Stimulated activated CD8-positive, alpha-beta memory T cell treated with anti-CD3 and anti-CD28 coated beads, Interleukin-12 subunit alpha, Interleukin-12 subunit beta, amount 100 ng/mL, for 24 hours (primary cell): ENCODE results near the gene TAGLN2.
"Not testable (repeated sequence)": the region's sequence is repeated elsewhere in the genome, so short reads cannot be mapped to it uniquely, and the experiment has no call there.

Source experiments
- DNase-seq: peaks from one replicate; pipeline ENCODE4 v3.0.0-alpha.2; 2020; ENCODE audit errors: extremely low read depth

Gene TAGLN2

DNA sequence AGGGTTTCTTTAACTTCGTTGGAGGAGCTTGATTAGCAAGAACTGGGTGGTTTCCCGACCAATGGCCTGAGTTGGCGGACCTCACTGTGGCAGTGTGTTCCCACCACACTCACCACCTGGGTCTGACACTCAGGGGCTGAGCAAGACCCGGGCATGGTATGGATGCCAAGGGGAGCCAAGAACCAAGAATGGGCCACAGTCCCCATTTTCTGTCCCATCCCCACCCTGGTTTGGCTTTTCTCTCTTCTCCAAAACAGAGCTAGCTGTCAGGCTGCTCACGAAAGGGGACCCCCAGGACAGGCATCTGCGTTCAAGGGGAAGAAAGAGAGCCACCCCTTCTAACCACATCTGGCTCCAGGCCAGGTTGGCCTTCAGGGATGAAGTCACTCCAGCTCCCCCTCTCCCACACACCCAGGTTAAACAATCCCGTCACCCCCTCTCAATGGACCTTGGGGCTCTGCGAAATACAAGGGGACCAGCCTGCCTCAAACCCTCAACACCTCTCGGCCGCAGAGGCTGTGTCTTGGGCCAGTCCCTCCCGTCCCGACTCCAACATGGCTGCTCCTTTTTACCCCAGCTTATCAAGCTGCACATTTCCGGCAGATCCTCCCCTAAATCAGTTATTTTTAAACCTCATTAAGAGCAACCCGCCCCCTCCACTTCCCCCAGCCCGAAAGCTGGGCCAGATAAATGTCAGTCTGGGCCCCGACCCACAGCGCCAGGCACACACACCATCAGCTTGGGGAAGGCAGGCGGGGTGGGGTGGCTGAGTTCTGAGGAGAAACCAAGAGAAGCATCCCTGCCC is 3.4 kb downstream of the TAGLN2 start:
- no peak for DNase-seq

DNA sequence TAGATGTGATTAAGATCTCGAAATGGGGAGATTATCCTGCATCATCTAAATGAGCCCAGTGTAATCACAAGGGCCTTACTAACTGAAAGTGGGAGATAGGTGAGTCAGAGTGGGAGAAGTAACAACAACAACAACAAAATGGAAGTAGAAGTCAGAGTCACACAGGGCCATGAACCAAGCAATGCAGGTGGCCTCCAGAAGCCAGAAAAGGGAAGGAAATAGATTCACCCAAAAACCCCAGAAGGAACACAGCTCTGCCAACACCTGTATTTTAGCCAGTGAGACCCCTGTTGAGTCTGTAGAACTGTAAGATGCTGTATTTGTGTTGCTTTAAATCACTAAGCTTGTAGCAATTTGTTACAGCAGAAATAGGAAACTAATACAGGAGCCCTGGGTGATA is 4.1 kb downstream of the TAGLN2 start:
- no peak for DNase-seq

GRCh38 chr1:159920651-159921050 is 4.7 kb downstream of the TAGLN2 start:
- no peak for DNase-seq

DNA sequence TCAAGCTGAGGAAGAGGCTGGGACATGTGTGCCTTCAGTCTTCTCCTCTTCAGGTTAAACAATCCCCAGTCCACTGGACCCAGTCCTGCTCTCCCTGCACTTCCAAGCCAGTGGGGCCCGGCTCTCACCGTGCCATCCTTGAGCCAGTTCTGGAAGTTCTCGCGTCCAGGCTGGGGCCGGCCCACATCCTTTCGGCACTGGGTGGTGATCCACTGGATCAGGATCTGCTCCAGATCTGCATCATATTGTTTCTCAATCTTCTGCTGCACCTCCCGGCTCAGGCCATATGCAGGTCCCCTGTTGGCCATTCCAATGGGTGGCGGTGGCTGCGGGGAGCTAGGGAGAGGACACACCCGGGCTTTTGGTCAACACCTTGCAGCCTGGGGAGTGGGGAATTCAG is 5.1 kb downstream of the TAGLN2 start:
- DNase-seq: no peak

GRCh38 chr1:159919236-159919865 is 6.0 kb downstream of the TAGLN2 start:
- no peak for DNase-seq

DNA sequence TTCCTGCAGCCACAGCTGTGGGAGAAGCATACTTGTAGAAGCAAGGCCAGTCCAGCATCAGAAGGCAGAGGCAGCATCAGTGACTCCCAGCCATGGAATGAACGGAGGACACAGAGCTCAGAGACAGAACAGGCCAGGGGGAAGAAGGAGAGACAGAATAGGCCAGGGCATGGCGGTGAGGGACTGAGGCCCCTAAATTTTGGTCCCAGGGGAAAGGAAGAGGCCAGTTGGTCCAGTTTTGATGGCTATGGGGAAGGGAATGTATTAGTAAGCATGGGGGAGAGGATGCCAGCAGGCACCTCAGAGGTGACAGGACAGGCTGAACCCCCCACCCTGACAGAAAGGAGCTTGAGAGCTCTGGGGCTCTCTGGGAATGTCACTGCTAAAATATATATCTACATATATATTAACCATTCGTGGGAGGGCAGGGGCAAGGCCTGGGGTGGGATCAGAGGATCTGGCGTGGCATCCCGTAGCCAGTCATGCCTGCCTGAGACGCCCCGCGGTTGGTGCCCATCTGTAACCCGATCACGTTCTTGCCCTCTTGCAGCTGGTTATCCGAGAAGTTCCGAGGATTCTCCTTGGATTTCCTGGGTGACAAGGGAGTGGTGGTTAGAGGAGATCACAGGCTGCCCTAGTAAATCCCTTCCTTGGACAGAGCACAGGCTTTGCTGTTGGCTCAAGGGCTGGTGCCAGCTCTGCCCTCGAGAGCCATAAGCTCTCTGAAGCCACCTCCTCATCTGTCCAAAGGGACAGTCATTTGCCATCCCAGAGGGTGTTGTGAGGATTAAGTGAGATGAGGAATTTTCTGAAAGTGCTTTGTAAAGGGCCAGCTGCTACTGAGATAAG is 6.7 kb downstream of the TAGLN2 start:
- no peak for DNase-seq

GRCh38 chr1:159917533-159918351 is 7.6 kb downstream of the TAGLN2 start:
- DNase-seq: no peak

- no peak for DNase-seq
These were observed 8.9 kb downstream of the TAGLN2 start for GRCh38 chr1:159916242-159917051.

GRCh38 chr1:159915571-159916241 is 9.6 kb downstream of the TAGLN2 start:
- no peak for DNase-seq

- DNase-seq: no peak
These were observed 10.9 kb downstream of the TAGLN2 start for GRCh38 chr1:159914252-159915018.

DNA sequence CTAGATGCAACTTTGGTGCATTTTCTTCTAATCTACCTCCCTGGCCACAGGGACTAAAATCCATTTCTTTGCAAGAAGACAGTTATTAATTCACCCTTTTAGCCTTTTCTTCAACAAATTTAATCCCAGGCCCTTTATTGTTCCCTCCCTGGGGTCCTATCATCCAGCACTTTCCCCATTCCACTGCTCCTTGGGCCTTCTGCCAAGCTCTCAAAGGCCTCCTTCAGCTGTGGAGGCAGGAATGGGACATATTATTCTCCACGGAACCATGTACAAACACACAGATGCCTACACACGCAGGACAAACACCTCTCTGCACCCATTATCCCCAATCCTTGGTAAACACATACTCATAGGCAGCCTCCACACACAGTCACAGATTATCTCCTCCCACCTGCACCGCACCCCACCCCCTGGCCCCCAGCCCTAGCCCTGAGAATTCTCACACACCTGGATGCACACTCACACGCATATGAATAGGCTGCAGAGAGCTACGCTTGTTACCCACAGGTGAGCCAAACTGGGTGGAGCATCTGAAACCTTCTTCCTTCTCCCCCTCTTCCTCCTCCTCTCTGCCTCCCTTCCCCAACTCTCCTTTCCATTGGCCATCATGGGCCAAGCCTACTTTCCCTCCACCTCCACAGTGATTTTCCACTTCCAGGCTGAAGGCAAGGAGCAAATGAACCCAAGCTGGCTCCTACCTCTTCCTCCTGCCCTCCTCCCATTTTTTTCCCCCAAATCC is 11.7 kb downstream of the TAGLN2 start:
- no peak for DNase-seq

- DNase-seq: no peak
These were observed 13.8 kb downstream of the TAGLN2 start for GRCh38 chr1:159911326-159912070.

GRCh38 chr1:159908031-159908940 is 17.0 kb downstream of the TAGLN2 start:
- no peak for DNase-seq

GRCh38 chr1:159906960-159907359 is 18.3 kb downstream of the TAGLN2 start:
- DNase-seq: no peak

DNA sequence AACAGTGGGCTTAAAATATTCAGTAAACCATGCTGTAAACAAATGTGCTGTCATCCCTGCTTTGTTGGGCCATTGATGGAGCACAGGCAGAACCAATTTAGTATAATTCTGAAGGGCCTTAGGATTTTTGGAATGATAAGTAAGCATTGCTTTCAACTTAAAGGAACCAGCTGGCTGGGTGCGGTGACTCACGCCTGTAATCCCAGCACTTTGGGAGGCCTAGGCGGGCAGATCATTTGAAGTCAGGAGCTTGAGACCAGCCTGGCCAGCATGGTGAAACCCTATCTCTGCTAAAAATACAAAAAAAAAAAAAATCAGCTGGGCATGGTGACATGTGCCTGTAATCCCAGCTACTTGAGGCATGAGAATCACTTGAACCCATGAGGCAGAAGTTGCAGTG is 21.3 kb downstream of the TAGLN2 start:
- DNase-seq: not testable (repeated sequence)

DNA sequence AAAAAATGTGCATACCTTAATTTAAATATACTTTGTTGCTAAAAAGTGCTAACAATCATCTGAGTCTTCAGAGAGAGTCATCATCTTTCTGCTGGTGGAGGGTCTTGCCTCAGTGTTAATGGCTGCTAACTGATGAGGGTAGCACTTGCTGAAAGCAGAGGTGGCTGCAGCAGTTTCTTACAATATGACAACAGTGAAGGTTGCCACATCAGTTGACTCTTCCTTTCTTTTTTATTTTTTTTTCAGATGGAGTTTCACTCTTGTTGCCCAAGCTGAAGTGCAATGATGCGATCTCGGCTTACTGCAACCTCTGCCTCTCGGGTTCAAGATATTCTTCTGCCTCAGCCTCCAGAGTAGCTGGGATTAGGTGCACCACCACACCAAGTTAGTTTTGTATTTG is 22.8 kb downstream of the TAGLN2 start:
- no peak for DNase-seq

DNA sequence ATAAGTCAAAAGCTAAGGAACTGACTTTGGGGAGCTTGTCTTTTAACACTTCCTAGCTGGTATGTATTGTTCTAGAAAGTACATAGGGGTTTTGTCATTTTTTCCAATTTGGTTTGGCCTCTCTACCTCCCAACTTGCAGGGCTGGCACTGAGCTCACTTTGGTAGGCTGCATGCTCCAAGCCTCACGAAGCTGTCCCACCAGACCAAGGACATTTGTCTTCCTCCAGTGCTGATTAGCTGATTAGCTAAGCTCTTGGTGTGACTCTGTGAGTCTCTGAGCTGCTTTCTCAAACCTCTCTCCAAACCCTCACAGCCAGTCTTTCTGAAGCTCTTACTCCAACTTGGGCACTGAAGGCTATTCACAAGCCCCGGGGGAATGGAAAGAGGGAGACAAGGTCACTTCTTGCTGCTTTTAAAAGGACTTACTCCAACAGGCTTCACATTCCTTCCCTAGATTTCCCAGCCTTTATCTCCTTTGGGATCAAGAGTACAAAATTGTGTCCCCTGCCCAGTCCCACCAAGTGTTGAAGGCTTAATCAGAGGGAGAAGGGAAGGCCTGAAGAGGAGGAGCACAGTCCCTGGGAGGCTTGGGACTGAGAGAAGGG is 24.4 kb downstream of the TAGLN2 start:
- DNase-seq: no peak
